Endothelial cell of umbilical vein (primary cell): ENCODE results near the gene SPINT2. TPM values are rescaled to one million over a fixed set of nuclear protein-coding genes. Genes with fewer than 3 reads are reported as not detected.

ENCODE experiments used
- BruUV-seq: library from RNA; stranded (reverse); fragments of 400-500 nt; replicated peaks from 2 replicates; lab custom pipeline; 2021; lab: Mats Ljungman, UMichigan
- CTCF ChIA-PET: fragments of 300-600, 350-600 bp; sonication (Branson Sonifier 250); formaldehyde crosslinking; loops from one replicate; lab custom pipeline; 2021; ENCODE audit warnings: antibody characterized with exemption, inconsistent platforms; lab: Charles Lee
- POLR2A ChIA-PET: fragments of 300-600, 350-600 bp; sonication (Branson Sonifier 250); formaldehyde crosslinking; loops from one replicate; lab custom pipeline; 2021; ENCODE audit warnings: antibody characterized with exemption, inconsistent platforms; lab: Charles Lee
- DNase-seq: peaks from one replicate; pipeline ENCODE4 v3.0.0-alpha.2; 2011; ENCODE audit warnings: low read depth, low spot score
- FAIRE-seq: peaks from 2 replicates; lab custom pipeline; 2011; peaks lifted over from hg19 to GRCh38; lab: Jason Lieb, UNC
- H2AFZ ChIP-seq: 2 replicates; pipeline ENCODE4 v1.6.0; 2012; ENCODE audit warnings: low read depth, low read length, control low read depth, inconsistent platforms
- H3K27ac ChIP-seq: 2 replicates; pipeline ENCODE4 v1.5.1; 2011; ENCODE audit warnings: low read depth, mild to moderate bottlenecking, control low read depth, low read length, moderate library complexity; ENCODE audit not compliant: insufficient read depth
- H3K27me3 ChIP-seq, 2 experiments: 2 replicates each; pipeline versions ENCODE4 v1.6.0 to v1.6.1; 2011; ENCODE audit warnings: low read length in 2 of 2, mixed read lengths in 1 of 2; ENCODE audit not compliant: control insufficient read depth in 2 of 2, insufficient read depth in 2 of 2
- H3K36me3 ChIP-seq, 2 experiments: 2 replicates in 1 of 2; 3 replicates in 1 of 2; pipeline ENCODE4 v1.5.1; 2011; ENCODE audit warnings: low read length in 2 of 2, mild to moderate bottlenecking in 1 of 2, moderate library complexity in 1 of 2; ENCODE audit not compliant: control insufficient read depth in 2 of 2, insufficient read depth in 2 of 2; ENCODE audit errors: extremely low read depth in 1 of 2
- H3K4me1 ChIP-seq: 3 replicates; pipeline ENCODE4 v1.5.1; 2011; ENCODE audit warnings: mild to moderate bottlenecking, low read length; ENCODE audit not compliant: control insufficient read depth, insufficient read depth; ENCODE audit errors: extremely low read depth
- H3K4me2 ChIP-seq: 2 replicates; pipeline ENCODE4 v1.6.1; 2011; ENCODE audit warnings: low read length, control low read depth, mixed read lengths; ENCODE audit not compliant: insufficient read depth
- H3K4me3 ChIP-seq, 3 experiments: fragments of 200-600 bp in 1 of 3; sonication (generic), shearing (Covaris generic) in 1 of 3; replicated peaks in 1 of 3; 2 replicates each; pipeline ENCODE4 v1.5.1; 2011 to 2016; ENCODE audit warnings: control low read depth in 3 of 3, low read length in 3 of 3, mild to moderate bottlenecking in 2 of 3, inconsistent platforms in 1 of 3, low read depth in 1 of 3, moderate library complexity in 1 of 3; ENCODE audit not compliant: insufficient read depth in 1 of 3
- H3K79me2 ChIP-seq: 2 replicates; pipeline ENCODE4 v1.6.0; 2012; ENCODE audit warnings: low read length, inconsistent platforms; ENCODE audit not compliant: control insufficient read depth, insufficient read depth
- H3K9ac ChIP-seq: replicated peaks from 2 replicates; pipeline ENCODE3; 2011; ENCODE audit warnings: low read length, control low read depth; ENCODE audit not compliant: insufficient read depth; ENCODE audit errors: extremely low read depth
- H3K9me1 ChIP-seq: replicated peaks from 3 replicates; pipeline ENCODE4 v1.6.0; 2011; ENCODE audit warnings: mild to moderate bottlenecking, low read length; ENCODE audit not compliant: control insufficient read depth, insufficient read depth; ENCODE audit errors: extremely low read depth
- H3K9me3 ChIP-seq: replicated peaks from 2 replicates; pipeline ENCODE4 v1.5.1; 2012; ENCODE audit warnings: low read length, inconsistent platforms; ENCODE audit not compliant: control insufficient read depth, insufficient read depth
- H4K20me1 ChIP-seq: replicated peaks from 2 replicates; pipeline ENCODE3; 2011; ENCODE audit warnings: mild to moderate bottlenecking, low read length; ENCODE audit not compliant: control insufficient read depth, insufficient read depth; ENCODE audit errors: extremely low read depth
- EZH2 ChIP-seq: IDR thresholded peaks from 2 replicates; pipeline ENCODE4 v1.6.1; 2012; ENCODE audit warnings: borderline replicate concordance, low read depth, mild to moderate bottlenecking, moderate library complexity, low read length, inconsistent platforms; ENCODE audit not compliant: severe bottlenecking
- GATA2 ChIP-seq: IDR thresholded peaks from 2 replicates; pipeline ENCODE4 v1.7.0; 2011; ENCODE audit warnings: low read depth, mild to moderate bottlenecking, moderate library complexity, mixed read lengths, low read length; ENCODE audit not compliant: insufficient read length, insufficient read depth
- JUN ChIP-seq: IDR thresholded peaks from 2 replicates; pipeline ENCODE4 v1.6.1; 2011; ENCODE audit warnings: borderline replicate concordance, low read depth; ENCODE audit not compliant: insufficient read length, insufficient read depth
- MYC ChIP-seq: IDR thresholded peaks from one replicate; pipeline ENCODE4 v1.6.1; 2011; ENCODE audit warnings: mild to moderate bottlenecking, low read depth, low read length
- POLR2A ChIP-seq: IDR thresholded peaks from 2 replicates; pipeline ENCODE4 v1.6.1; 2012; ENCODE audit warnings: low read depth, mild to moderate bottlenecking, control low read depth, low read length
- dilution Hi-C: fragments of 300-500 bp; cut with MboI; formaldehyde crosslinking; loops from one replicate; pipeline ENCODE4 v1.15.0; 2019; ENCODE audit warnings: low sequenced_read_pairs; ENCODE audit not compliant: extremely low pct_ligation_motif_present
- intact Hi-C: fragments of 100-400 bp; cut with micrococcal nuclease; formaldehyde crosslinking; loops from one replicate; pipeline ENCODE4 v1.10.0; 2022
- polyA plus RNA-seq, 4 experiments: library from polyadenylated mRNA; depleted of rRNA in 3 of 4; stranded (reverse) in 3 of 4; unstranded in 1 of 4; fragments of >200 nt; gene quantifications; 2 replicates each; pipeline versions ENCODE4 v1.2.1 to v1.2.3, GENCODE V29; 2011 to 2012; ENCODE audit warnings: missing spikeins in 1 of 4
- total RNA-seq: library from RNA; stranded (reverse); gene quantifications from 2 replicates; pipeline ENCODE4 v1.2.3, GENCODE V29; 2021
- TF ChIP-seq, protein P1 (sequence below): IDR thresholded peaks from 2 replicates; pipeline ENCODE4 v1.6.1; 2011; ENCODE audit not compliant: insufficient read depth, insufficient read length
- TF ChIP-seq, protein P2 (sequence below), 2 donors: IDR thresholded peaks; 1 replicate in 1 of 2; 2 replicates in 1 of 2; pipeline ENCODE4 v1.5.1; 2011; ENCODE audit warnings: low read length in 2 of 2, mild to moderate bottlenecking in 2 of 2, moderate library complexity in 2 of 2, control low read depth in 1 of 2, inconsistent platforms in 1 of 2, low read depth in 1 of 2; ENCODE audit not compliant: insufficient read depth in 1 of 2; ENCODE audit errors: extremely low read depth in 1 of 2

SPINT2 gene
- total and polyA plus RNA-seq, 2 donors (not counting 3 experiments of a cell fraction or from before 2014, with no cell fraction given): 28.9 to 46.6 TPM

DNA sequence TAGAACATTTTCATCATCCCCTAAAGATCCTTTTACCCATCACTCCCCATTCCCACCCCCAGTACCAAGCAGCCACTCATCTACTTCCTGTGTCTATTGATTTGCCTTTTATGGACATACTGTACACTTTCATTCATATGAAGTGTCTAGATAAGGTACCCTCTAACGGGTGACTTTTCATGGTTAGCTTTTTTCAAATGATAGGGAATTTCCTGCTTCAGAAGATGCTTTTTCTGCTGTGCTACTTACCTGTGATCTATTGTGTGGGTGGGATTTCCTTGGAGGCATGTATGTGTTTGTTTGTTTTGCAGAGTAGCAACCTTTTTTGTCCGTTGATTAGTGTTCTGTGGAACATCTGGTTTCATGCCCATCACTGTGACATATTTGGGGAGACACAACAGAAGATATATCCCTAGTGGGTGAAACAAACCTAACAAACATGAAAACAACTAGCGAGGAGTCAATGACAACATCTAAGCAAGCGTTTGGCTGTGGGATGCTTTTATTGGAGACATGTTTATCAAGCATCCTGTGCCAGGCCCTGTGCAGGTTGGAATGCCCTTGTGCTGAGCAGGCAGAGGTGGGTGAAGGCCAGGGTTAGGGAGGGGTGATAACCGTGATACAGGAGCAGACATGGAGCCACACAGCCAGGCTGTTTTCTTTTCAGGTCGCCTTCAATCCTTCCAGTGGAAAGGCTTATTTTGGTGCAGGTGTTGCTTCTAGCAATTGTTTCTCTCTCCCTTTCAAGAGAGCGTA is 17.6 kb downstream of the SPINT2 start:
- no peaks in the 10 kb centered on the region for H4K20me1 ChIP-seq
- H3K9ac ChIP-seq: no peak overlapping the region
- H3K27ac ChIP-seq: no peak overlapping the region
- TF ChIP-seq, protein P1, sequence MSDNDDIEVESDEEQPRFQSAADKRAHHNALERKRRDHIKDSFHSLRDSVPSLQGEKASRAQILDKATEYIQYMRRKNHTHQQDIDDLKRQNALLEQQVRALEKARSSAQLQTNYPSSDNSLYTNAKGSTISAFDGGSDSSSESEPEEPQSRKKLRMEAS: no peak
- intact Hi-C loops: no loop called here
- H3K36me3 ChIP-seq: no peaks in the 10 kb centered on the region
- peaks cover 24% of the 10 kb centered on the region for H3K4me1 ChIP-seq
- no peaks in the 10 kb centered on the region for H3K9me3 ChIP-seq
- dilution Hi-C loops: no loop called here
- CTCF ChIA-PET: interaction anchor here (1.4 kb wide), 1 partner anchor 380 kb away, joined by 5 read pairs; no protein-coding TSS in a partner anchor
- no peak overlapping the region for H3K4me2 ChIP-seq
- no peak overlapping the region for H3K4me3 ChIP-seq
- H3K27me3 ChIP-seq: no peaks in the 10 kb centered on the region
- no peaks in the 10 kb centered on the region for H3K79me2 ChIP-seq
- DNase-seq: no peak
- H3K9me1 ChIP-seq: no peaks in the 10 kb centered on the region
- no peak for FAIRE-seq
- POLR2A ChIA-PET: no interaction called here
- no TSS peak for BruUV-seq
- H2AFZ ChIP-seq: no peak overlapping the region

DNA sequence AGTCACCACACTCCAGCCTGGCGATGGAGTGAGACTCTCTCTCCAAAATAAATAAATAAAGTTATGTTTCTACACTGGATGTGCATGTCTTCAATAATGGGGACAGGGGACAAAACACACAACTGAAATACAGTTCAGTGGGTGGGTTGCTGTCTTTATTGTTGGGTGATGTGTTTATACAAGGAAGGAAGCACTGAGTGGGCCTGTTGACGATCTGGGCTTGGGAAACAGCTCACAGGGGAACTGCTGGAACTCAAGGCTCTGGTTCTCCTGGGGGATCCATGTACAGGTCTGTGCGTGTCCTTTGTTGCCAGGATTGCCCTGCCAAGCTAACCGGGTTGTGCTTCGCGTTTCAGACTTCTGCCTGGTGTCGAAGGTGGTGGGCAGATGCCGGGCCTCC is 18.9 kb downstream of the SPINT2 start:
- peaks cover 11% of the 10 kb centered on the region for H3K4me1 ChIP-seq
- H3K36me3 ChIP-seq: no peaks in the 10 kb centered on the region
- no peak overlapping the region for H3K27ac ChIP-seq
- BruUV-seq: no TSS peak
- H2AFZ ChIP-seq: no peak overlapping the region
- dilution Hi-C loops: no loop called here
- H4K20me1 ChIP-seq: no peaks in the 10 kb centered on the region
- no peak overlapping the region for H3K4me3 ChIP-seq
- H3K79me2 ChIP-seq: no peaks in the 10 kb centered on the region
- CTCF ChIA-PET: interaction anchor here (1.4 kb wide), 1 partner anchor 381 kb away, joined by 5 read pairs; no protein-coding TSS in a partner anchor
- intact Hi-C loops: no loop called here
- no peak overlapping the region for H3K4me2 ChIP-seq
- FAIRE-seq (no peak), DNase-seq (no peak)
- H3K9ac ChIP-seq: no peak overlapping the region
- TF ChIP-seq JUN (no peak), EZH2 (no peak), POLR2A (no peak), GATA2 (no peak), MYC (no peak)
- TF ChIP-seq, protein P2, sequence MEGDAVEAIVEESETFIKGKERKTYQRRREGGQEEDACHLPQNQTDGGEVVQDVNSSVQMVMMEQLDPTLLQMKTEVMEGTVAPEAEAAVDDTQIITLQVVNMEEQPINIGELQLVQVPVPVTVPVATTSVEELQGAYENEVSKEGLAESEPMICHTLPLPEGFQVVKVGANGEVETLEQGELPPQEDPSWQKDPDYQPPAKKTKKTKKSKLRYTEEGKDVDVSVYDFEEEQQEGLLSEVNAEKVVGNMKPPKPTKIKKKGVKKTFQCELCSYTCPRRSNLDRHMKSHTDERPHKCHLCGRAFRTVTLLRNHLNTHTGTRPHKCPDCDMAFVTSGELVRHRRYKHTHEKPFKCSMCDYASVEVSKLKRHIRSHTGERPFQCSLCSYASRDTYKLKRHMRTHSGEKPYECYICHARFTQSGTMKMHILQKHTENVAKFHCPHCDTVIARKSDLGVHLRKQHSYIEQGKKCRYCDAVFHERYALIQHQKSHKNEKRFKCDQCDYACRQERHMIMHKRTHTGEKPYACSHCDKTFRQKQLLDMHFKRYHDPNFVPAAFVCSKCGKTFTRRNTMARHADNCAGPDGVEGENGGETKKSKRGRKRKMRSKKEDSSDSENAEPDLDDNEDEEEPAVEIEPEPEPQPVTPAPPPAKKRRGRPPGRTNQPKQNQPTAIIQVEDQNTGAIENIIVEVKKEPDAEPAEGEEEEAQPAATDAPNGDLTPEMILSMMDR (IDR thresholded peaks at IDR 0.05; ENCODE audit: extremely low read depth in 1 of 2, insufficient read depth in 1 of 2, low read depth in 1 of 2, low read length in 2 of 2): no peak
- TF ChIP-seq, protein P1: no peak
- POLR2A ChIA-PET: no interaction called here
- H3K9me1 ChIP-seq: no peaks in the 10 kb centered on the region
- H3K27me3 ChIP-seq: no peaks in the 10 kb centered on the region
- H3K9me3 ChIP-seq: no peaks in the 10 kb centered on the region
